NCI-H2171 treated with DMSO at 0.1 percent for 48 hours (cell line): ENCODE results near the gene OR10A2.
"Not testable (repeated sequence)": the region's sequence is repeated elsewhere in the genome, so short reads cannot be mapped to it uniquely, and the experiment has no call there.

Experiments
- DNase-seq: peaks from one replicate; lab custom pipeline; 2025; lab: John Stamatoyannopoulos, UW

The OR10A2 gene

DNA sequence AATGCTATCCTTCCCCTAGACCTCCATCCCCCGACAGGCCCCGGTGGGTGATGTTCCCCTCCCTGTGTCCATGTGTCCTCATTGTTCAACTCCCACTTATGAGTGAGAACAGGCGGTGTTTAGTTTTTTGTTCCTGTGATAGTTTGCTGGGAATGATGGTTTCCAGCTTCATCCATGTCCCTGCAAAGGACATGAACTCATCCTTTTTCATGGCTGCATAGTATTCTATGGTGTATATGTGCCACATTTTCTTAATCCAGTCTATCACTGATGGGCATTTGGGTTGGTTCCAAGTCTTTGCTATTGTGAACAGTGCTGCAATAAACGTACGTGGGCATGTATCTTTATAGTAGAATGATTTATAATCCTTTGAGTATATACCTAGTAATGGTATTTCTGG is 24.9 kb downstream of the OR10A2 start:
- DNase-seq, result not testable (repeated sequence)

DNA sequence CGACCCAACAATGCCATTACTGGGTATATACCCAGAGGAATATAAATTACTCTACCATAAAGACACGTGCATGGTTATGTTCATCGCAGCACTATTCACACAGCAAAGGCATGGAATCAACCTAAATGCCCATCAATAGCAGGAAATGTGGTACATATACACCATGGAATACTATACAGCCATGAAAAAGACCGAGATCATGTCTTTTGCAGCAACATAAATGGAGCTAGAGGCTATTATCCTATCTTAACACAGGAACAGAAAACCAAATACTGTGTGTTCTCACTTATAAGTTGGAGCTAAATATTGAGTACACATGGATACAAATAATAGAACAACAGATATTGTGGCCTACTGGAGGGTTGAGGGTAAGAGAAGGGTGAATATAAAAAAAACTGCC is 26.0 kb downstream of the OR10A2 start:
- DNase-seq, result no peak

DNA sequence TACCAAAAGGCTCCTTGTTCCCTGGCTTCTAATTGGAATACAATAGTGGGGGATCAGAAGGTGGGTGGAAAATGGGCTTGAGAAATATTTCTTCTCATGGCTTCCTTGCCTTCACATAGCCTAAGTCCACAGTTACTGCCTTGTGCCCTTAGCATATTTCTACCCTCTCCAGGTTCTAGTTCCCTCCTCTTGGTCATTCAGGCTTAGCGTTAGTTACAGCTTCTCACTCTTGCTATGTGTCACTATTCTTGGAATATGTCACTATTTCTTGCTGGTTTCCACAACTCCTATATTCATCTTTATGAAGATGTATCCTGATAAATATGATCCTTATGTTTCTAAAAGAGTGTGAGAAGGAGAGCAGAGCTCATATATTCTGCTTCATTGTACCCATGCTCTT is 27.0 kb downstream of the OR10A2 start:
- DNase-seq, result no peak

DNA sequence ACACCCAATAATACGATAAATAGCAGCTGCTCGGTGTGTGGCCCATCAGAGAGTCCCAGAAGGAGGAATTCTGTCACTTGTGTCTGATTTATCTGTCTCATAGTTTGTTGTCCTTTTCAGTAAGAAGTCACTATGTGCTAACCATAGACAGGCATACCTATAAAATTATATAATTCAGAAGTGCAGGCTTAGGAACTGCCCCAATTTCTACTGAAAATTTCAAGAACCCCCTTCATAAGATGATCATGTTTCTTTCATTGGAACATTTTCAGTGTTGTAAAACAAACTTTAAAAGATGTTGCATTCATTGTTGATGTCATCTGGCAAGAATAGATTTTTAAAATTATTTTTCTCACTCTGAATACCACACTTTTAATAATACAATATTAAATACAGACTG is 29.5 kb downstream of the OR10A2 start, which contains the start of gene OR2D2:
TSS of gene OR2D2 (minus strand) at position 101 of the 400 bp plus-strand sequence. CDS start at position 101, 0 bp downstream.
- DNase-seq, result no peak

DNA sequence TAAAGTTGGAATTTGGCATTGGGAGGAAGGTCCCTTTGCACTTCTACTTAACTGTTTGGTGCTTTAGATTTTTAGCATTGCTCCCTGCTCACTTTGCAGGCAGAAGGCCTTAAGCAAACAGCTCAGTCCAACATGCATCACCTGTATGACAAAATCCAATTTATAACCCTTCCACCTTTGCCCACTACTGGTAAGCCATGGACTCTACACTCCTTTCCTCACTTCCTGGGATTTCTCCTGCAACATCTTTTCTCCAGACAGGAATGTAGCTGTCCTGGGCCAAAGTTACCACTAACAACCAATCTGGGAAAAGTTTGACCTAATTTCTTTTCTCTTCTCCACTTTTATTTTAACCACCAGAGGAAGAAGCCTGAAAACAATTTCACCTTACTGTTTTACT is 31.2 kb downstream of the OR10A2 start:
- no peak for DNase-seq

DNA sequence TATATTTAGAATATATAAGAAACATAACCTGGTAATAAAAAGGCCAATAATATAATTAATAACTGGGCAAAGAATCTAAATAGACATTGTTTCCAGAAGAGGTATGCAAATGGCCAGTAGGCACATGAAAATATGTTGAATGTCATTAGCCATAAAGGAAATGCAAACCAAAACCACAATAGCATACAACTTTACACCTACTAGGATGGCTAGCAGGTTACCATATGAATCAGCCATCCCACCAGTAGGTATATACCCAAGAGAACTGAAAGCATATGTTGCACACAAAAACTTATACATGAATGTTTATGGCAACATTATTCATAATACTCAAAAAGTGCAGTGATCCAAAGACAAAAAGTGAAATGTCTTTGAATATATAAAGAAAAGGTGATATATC is 32.2 kb downstream of the OR10A2 start:
- DNase-seq, result no peak

DNA sequence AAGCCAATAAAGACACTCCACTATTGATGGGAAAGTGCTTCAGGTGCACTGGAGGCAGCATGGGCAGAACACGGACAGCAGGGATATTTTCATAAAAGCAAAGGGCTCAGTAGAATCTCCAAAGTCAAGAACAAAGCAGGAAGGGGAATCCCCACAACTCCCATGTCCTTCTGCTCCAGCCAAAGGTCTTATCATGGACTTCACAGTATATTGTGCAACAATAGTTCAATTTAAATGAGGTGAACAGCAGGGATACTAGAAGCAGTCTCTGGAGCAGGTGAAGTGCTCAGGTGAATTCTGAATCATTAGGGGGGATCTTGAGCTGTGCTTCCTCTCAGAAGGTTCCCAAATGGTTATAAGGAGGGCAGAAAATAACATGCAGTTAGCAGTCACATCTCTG is 36.1 kb downstream of the OR10A2 start:
- no peak for DNase-seq

DNA sequence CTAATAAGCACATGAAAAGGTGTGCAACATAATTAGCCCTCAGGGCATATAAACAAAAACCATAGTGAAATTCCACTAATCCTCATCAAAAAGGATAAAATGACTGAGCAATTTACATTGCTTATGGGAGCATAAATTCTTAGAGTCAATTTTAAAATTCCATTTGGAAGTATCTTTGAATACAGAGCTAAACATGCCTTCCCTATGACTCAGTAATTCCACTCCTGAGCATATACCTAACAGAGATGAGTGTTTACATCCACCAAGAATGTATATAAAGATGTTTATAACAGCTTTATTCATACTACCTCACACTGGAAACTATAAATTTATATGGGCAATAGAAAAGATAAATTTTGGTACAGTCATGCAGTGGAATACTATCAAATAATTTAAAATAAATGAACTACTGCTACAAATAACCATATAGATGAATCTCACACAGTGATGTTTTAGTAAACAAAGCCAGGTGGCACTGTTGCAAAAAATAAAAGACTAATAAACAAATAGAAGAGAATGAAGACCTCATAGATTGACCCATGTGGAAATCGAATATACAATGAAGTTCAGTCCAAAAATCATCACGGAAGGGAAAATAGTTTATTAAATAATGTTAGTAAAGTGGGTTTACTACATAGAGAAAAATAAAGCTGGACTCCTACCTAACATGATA is 37.6 kb downstream of the OR10A2 start:
- no peak for DNase-seq

DNA sequence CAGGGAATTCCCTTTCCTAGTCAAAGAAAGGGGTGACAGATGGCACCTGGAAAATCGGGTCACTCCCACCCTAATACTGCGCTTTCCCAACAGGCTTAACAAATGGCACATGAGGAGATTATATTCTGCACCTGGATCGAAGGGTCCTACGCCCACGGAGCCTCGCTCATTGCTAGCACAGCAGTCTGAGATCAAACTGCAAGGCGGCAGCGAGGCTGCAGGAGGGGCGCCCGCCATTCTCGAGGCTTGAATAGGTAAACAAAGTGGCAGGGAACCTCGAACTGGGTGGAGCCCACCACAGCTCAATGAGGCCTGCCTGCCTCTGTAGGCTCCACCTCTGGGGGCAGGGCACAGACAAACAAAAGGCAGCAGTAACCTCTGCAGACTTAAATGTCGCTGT is 41.9 kb downstream of the OR10A2 start:
- not testable (repeated sequence) for DNase-seq

DNA sequence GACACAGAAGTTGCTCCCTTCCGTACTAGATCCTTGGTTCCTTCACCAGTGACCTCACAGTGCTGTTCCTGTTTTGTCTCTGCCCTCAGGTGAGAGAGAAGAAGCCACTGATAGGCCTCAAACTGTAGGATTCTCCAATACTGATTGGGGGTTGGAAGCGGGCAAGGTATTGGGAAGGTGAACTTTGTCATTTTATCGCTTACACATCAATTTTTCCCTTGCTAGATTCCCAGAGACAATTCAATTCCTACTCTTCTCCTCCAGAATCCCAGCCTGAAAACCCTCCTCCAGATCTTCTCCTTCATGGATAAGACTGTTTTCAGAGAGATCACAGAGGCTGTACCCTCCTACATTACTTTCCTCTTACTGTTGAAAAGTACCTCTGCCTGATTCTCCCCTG is 48.5 kb downstream of the OR10A2 start:
- no peak for DNase-seq

DNA sequence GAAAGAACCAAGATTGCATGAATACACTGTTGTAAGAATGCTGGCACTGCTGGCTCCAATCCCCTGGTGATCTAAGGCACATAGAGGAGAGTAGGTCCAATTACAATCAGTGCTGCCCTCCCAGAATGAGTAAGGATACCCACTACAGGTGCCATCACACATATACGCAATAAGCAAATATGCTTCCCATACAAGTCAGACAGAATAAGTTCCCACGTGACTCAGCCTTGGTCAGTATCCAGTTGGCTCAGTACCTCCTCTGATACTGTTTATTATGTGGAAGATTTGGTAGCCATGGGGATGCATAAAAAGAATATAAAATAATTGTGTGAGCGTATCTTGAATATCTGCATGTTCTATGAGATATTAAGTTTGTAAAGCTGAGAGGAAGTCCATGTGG is 49.1 kb downstream of the OR10A2 start:
- DNase-seq, result no peak

DNA sequence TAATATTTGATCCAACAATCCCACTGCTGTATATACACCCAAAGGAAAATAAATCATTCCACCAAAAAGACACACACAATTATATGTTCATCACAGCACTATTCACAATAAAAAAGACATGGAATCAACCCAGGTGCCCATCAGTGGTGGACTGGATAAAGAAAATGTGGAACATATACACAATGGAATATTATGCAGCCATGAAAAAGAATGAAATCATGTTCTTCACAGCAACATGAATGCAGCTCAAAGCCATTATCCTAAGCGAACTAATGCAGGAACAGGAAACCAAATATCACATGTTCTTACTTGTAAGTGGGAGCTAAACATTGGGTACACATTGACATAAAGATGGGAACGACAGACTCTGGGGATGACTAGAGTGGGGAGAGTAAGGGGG is 56.8 kb downstream of the OR10A2 start:
- no peak for DNase-seq

DNA sequence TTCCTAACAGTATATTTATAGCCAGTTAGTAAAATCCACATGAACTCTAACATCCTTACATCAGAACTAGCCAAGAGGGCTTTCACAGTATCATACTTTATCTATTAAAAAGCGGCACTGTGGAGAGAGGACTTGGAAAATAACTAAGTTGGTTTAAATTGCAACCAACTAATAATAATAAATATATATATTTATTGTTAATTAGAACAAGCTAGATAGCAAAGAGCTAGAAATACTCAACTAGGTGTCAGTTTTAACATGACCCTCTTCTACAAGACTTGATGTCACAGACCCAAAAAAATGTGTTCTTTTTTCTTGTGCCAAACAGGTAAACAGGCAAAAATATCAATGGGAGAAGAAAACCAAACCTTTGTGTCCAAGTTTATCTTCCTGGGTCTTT is 57.8 kb downstream of the OR10A2 start, which contains the start of gene OR2D3:
TSS of gene OR2D3 (plus strand) at position 301 of the 400 bp plus-strand sequence. CDS start at position 301, 0 bp downstream.
- DNase-seq, result no peak
